C4-2B (cell line): ENCODE data around the gene EXOC8.

ENCODE experiments used
- H3K27ac ChIP-seq: fragments of 450-650 bp; 2 replicates; pipeline ENCODE4 v1.5.1; 2017
- ZFX ChIP-seq: fragments of 450-650 bp; IDR thresholded peaks from 2 replicates; pipeline ENCODE4 v1.6.1; 2017
- TF ChIP-seq, protein P1 (sequence below): fragments of 450-650 bp; conservative IDR thresholded peaks from 2 replicates; pipeline ENCODE4 v1.5.1; 2017; ENCODE audit warnings: mild to moderate bottlenecking

Gene EXOC8

DNA sequence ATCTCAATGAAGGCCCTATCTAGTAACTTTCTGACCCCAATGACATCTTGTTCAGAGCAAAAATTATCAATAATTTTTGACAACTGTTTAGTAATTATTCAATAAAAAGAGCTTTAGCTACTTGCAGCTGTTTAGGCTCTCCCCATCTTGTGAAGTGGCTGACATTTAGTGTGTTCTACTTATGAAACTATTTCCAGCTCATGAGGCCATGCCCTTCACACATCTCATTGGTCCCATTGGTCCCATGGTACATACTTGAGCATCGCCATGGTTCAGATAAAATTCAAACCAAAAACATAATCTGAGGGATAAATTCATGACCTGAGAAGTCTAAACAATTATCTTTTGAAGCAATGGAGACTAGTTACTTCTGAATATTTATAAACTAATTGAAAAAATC, 24.7 kb upstream of the EXOC8 start:
- no peak for TF ChIP-seq ZFX
- TF ChIP-seq, protein P1, sequence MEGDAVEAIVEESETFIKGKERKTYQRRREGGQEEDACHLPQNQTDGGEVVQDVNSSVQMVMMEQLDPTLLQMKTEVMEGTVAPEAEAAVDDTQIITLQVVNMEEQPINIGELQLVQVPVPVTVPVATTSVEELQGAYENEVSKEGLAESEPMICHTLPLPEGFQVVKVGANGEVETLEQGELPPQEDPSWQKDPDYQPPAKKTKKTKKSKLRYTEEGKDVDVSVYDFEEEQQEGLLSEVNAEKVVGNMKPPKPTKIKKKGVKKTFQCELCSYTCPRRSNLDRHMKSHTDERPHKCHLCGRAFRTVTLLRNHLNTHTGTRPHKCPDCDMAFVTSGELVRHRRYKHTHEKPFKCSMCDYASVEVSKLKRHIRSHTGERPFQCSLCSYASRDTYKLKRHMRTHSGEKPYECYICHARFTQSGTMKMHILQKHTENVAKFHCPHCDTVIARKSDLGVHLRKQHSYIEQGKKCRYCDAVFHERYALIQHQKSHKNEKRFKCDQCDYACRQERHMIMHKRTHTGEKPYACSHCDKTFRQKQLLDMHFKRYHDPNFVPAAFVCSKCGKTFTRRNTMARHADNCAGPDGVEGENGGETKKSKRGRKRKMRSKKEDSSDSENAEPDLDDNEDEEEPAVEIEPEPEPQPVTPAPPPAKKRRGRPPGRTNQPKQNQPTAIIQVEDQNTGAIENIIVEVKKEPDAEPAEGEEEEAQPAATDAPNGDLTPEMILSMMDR, result no peak
- no peak overlapping the region for H3K27ac ChIP-seq

GRCh38 chr1:231359113-231359512, 21.5 kb upstream of the EXOC8 start:
- no peak for TF ChIP-seq ZFX
- TF ChIP-seq, protein P1, result no peak
- no peak overlapping the region for H3K27ac ChIP-seq

- H3K27ac ChIP-seq, result no peak overlapping the region
- TF ChIP-seq, protein P1, result peak; percentile 88
- no peak for TF ChIP-seq ZFX
Observed at GRCh38 chr1:231357831-231358354, 20.2 kb upstream of the EXOC8 start.

GRCh38 chr1:231357187-231357772, 19.6 kb upstream of the EXOC8 start:
- H3K27ac ChIP-seq, result no peak overlapping the region
- no peak for TF ChIP-seq ZFX
- TF ChIP-seq, protein P1, result no peak

- no peak overlapping the region for H3K27ac ChIP-seq
- no peak for TF ChIP-seq ZFX
- TF ChIP-seq, protein P1, result no peak
Observed at GRCh38 chr1:231355171-231355570, 17.5 kb upstream of the EXOC8 start.

- H3K27ac ChIP-seq, result no peak overlapping the region
- no peak for TF ChIP-seq ZFX
- TF ChIP-seq, protein P1, result no peak
Observed at GRCh38 chr1:231354330-231355020, 16.8 kb upstream of the EXOC8 start.

- no peak overlapping the region for H3K27ac ChIP-seq
- TF ChIP-seq, protein P1, result no peak
- no peak for TF ChIP-seq ZFX
Observed at GRCh38 chr1:231353086-231353485, 15.4 kb upstream of the EXOC8 start.
